Mesodermal cell (in vitro differentiated cells): ENCODE results near the gene AMY2B.
"Not testable (repeated sequence)": the region's sequence is repeated elsewhere in the genome, so short reads cannot be mapped to it uniquely, and the experiment has no call there.

Source experiments
- H3K27ac ChIP-seq: 2 replicates; pipeline ENCODE4 v1.7.0; 2013; ENCODE audit warnings: mild to moderate bottlenecking, low read depth, low read length, moderate library complexity; ENCODE audit not compliant: severe bottlenecking
- H3K36me3 ChIP-seq: 2 replicates; pipeline ENCODE4 v1.7.1; 2013; ENCODE audit warnings: mild to moderate bottlenecking, low read length, moderate library complexity; ENCODE audit not compliant: control insufficient read depth, insufficient read depth
- H3K4me1 ChIP-seq: one replicate; pipeline ENCODE4 v1.7.1; 2013; ENCODE audit warnings: mild to moderate bottlenecking, low read length; ENCODE audit not compliant: insufficient read depth, control insufficient read depth, poor library complexity, severe bottlenecking
- H3K4me3 ChIP-seq: 2 replicates; pipeline ENCODE4 v1.7.0; 2013; ENCODE audit warnings: low read length, control low read depth, mild to moderate bottlenecking; ENCODE audit not compliant: insufficient read depth, poor library complexity, severe bottlenecking; ENCODE audit errors: extremely low read depth
- H3K9me3 ChIP-seq: 2 replicates; pipeline ENCODE4 v1.7.1; 2013; ENCODE audit warnings: mild to moderate bottlenecking, low read length, moderate library complexity; ENCODE audit not compliant: control insufficient read depth
- WGBS, 2 experiments: methylation state at CpG; one replicate each; pipeline ENCODE4 v1.1.5; 2013; ENCODE audit warnings: missing lambda C conversion rate in 2 of 2; ENCODE audit not compliant: insufficient coverage in 2 of 2; 5-methylcytosine and 5-hydroxymethylcytosine counted together

AMY2B gene

GRCh38 chr1:103561124-103561523 is 10.3 kb upstream of the AMY2B start:
- H3K4me3 ChIP-seq, H3K27ac ChIP-seq, H3K9me3 ChIP-seq, H3K36me3 ChIP-seq, H3K4me1 ChIP-seq: not testable (repeated sequence)
- WGBS, 2 experiments, result 67 to 96% methylated on average over 1 to 3 of the region's 3 CpGs

- Histone ChIP-seq H3K36me3 (no peaks in the 10 kb centered on the region), H3K4me1 (no peaks in the 10 kb centered on the region), H3K27ac (no peak overlapping the region), H3K4me3 (no peak overlapping the region), H3K9me3 (no peaks in the 10 kb centered on the region)
- 74 to 90% methylated on average over 2 of the region's 2 CpGs for WGBS, 2 experiments
Measured at GRCh38 chr1:103561643-103562395, 9.6 kb upstream of the AMY2B start.

- Histone ChIP-seq H3K36me3 (no peaks in the 10 kb centered on the region), H3K27ac (no peak overlapping the region), H3K4me1 (no peaks in the 10 kb centered on the region), H3K9me3 (no peaks in the 10 kb centered on the region), H3K4me3 (no peak overlapping the region)
- no CpG with 5 or more reads among the region's 4 CpGs for WGBS, 2 experiments
Measured at GRCh38 chr1:103563056-103563455, 8.3 kb upstream of the AMY2B start.

- no peaks in the 10 kb centered on the region for H3K36me3 ChIP-seq
- no peaks in the 10 kb centered on the region for H3K4me1 ChIP-seq
- whole genome bisulfite sequencing, 2 experiments, result 88 to 97% methylated on average over 5 to 6 of the region's 7 CpGs
- H3K9me3 ChIP-seq, result no peaks in the 10 kb centered on the region
- H3K4me3 ChIP-seq, result no peak overlapping the region
- H3K27ac ChIP-seq, result no peak overlapping the region
Measured at GRCh38 chr1:103569493-103569892, 1.9 kb upstream of the AMY2B start.

GRCh38 chr1:103576065-103576464 is 4.7 kb downstream of the AMY2B start:
- Histone ChIP-seq H3K4me3 (no peak overlapping the region), H3K27ac (peak overlapping the region; percentile 2), H3K9me3 (no peaks in the 10 kb centered on the region), H3K4me1 (no peaks in the 10 kb centered on the region), H3K36me3 (no peaks in the 10 kb centered on the region)

GRCh38 chr1:103576784-103577183 is 5.4 kb downstream of the AMY2B start:
- H3K4me3 ChIP-seq, H3K27ac ChIP-seq, H3K9me3 ChIP-seq, H3K4me1 ChIP-seq, H3K36me3 ChIP-seq: not testable (repeated sequence)
- 100% methylated on average over 1 of the region's 5 CpGs; no CpG with 5 or more reads in 1 of the 2 experiments for WGBS, 2 experiments

GRCh38 chr1:103582464-103582863 is 11.1 kb downstream of the AMY2B start:
- no peaks in the 10 kb centered on the region for H3K36me3 ChIP-seq
- no peak overlapping the region for H3K27ac ChIP-seq
- no peaks in the 10 kb centered on the region for H3K4me1 ChIP-seq
- no peak overlapping the region for H3K4me3 ChIP-seq
- no CpG with 5 or more reads among the region's 1 CpG for WGBS, 2 experiments
- H3K9me3 ChIP-seq, result no peaks in the 10 kb centered on the region

- Histone ChIP-seq H3K4me1 (no peaks in the 10 kb centered on the region), H3K27ac (no peak overlapping the region), H3K4me3 (no peak overlapping the region), H3K9me3 (peaks cover 5% of the 10 kb centered on the region), H3K36me3 (no peaks in the 10 kb centered on the region)
- WGBS, 2 experiments, result 80% methylated on average over 1 of the region's 3 CpGs; no CpG with 5 or more reads in 1 of the 2 experiments
Measured at GRCh38 chr1:103583887-103584286, 12.5 kb downstream of the AMY2B start.

- peaks cover 7% of the 10 kb centered on the region for H3K9me3 ChIP-seq
- WGBS, 2 experiments, result no CpG with 5 or more reads among the region's 2 CpGs
Measured at GRCh38 chr1:103584537-103584936, 13.1 kb downstream of the AMY2B start.

GRCh38 chr1:103602740-103603139 is 31.4 kb downstream of the AMY2B start:
- not testable (repeated sequence) for H3K4me3 ChIP-seq, H3K4me1 ChIP-seq, H3K9me3 ChIP-seq, H3K36me3 ChIP-seq, H3K27ac ChIP-seq
- WGBS, 2 experiments, result no CpG with 5 or more reads among the region's 3 CpGs

More at GRCh38 chr1:103584537-103584936, 13.1 kb downstream of the AMY2B start:
- Histone ChIP-seq H3K27ac (no peak overlapping the region), H3K4me1 (no peaks in the 10 kb centered on the region), H3K4me3 (no peak overlapping the region), H3K36me3 (no peaks in the 10 kb centered on the region)

- Histone ChIP-seq H3K4me1 (no peaks in the 10 kb centered on the region), H3K9me3 (no peaks in the 10 kb centered on the region), H3K4me3 (no peak overlapping the region), H3K27ac (no peak overlapping the region), H3K36me3 (no peaks in the 10 kb centered on the region)
- 86% methylated on average over 1 of the region's 2 CpGs; no CpG with 5 or more reads in 1 of the 2 experiments for WGBS, 2 experiments
Measured at GRCh38 chr1:103616362-103616761, 45.0 kb downstream of the AMY2B start.
